A673 (cell line): Measurements from ENCODE around the gene ACO1.

Source experiments
- CTCF ChIP-seq: fragments of 300-800, 200-600 bp; sonication (generic); conservative IDR thresholded peaks from 2 replicates; pipeline ENCODE4 v1.5.1; 2017; ENCODE audit warnings: low read depth, mild to moderate bottlenecking, antibody characterized with exemption, low read length, moderate library complexity, mixed read lengths
- EZH2 ChIP-seq: fragments of 200-600 bp; sonication (generic); IDR thresholded peaks from 2 replicates; pipeline ENCODE4 v1.6.1; 2017; ENCODE audit warnings: borderline replicate concordance, low read depth, mild to moderate bottlenecking, mixed read lengths, antibody characterized with exemption, low read length; ENCODE audit not compliant: poor library complexity, severe bottlenecking

GRCh38 chr9:32413424-32413823 is 29.0 kb downstream of the ACO1 start:
- TF ChIP-seq CTCF (no peak), EZH2 (no peak)
